ENCODE measurements around the gene MUC2. TPM values are rescaled to one million over a fixed set of nuclear protein-coding genes. Genes with fewer than 3 reads are reported as not detected.
A peak's percentile ranks its signal among the peaks of the same experiment; 100 is the strongest.

The MUC2 gene
- total and polyA plus RNA-seq, 9 of the 15 experiments (the other 6 are each of a cell fraction or from before 2014, with no cell fraction given), result under 0.01 to 0.18 TPM; not detected in 7

- H3K27ac ChIP-seq (ENCODE audit: extremely low read depth, low read depth, low read length), result no peak overlapping the region
- no peak overlapping the region for H3K4me2 ChIP-seq (ENCODE audit: insufficient read depth, low read length)
- peaks cover 0 to 20% of the 10 kb centered on the region in 2 experiments; a peak in 2 of 5 replicates for H3K4me1 ChIP-seq (replicated peaks in 1 of 2; ENCODE audit: control insufficient read depth in 2 of 2, insufficient read depth in 2 of 2, low read length in 2 of 2)
- no TSS peak for BruUV-seq (replicated peaks)
- ChIA-PET POLR2A (no interaction called here), CTCF (ENCODE audit: low intra/inter-chr PET ratio) (no interaction called here)
- no peak overlapping the region for H2AFZ ChIP-seq (ENCODE audit: low read depth, low read length)
- H3K4me3 ChIP-seq, result no peak overlapping the region
- DNase-seq (ENCODE audit: extremely low read depth in 1 of 4, low spot score in 3 of 4), result no peak
- in situ Hi-C loops (cut with MboI) (no loop called here), intact Hi-C loops (cut with micrococcal nuclease) (no loop called here)
- TF ChIP-seq SRF (CRISPR knock-in tag; IDR thresholded peaks at IDR 0.05), result no peak
- TF ChIP-seq HDAC8 (tag; IDR thresholded peaks at IDR 0.05), result no peak
- no peak for TF ChIP-seq ZNF175 (CRISPR knock-in tag; IDR thresholded peaks at IDR 0.05; ENCODE audit: low read depth)
- no peak for TF ChIP-seq ZNF644 (tag; IDR thresholded peaks at IDR 0.05; ENCODE audit: low read depth)
- TF ChIP-seq FIP1L1 (IDR thresholded peaks at IDR 0.05; ENCODE audit: low read depth, low read length, poor library complexity, severe bottlenecking), result no peak
- TF ChIP-seq ZKSCAN1 (IDR thresholded peaks at IDR 0.05; ENCODE audit: low read depth, low read length), result 0 out of 2 replicates have a peak, but pooled peaks have one; percentile 16
- TF ChIP-seq ZNF239 (CRISPR knock-in tag; IDR thresholded peaks at IDR 0.05), result no peak
- TF ChIP-seq DEAF1 (CRISPR knock-in tag; IDR thresholded peaks at IDR 0.05), result no peak
- H4K20me1 ChIP-seq (replicated peaks; ENCODE audit: control insufficient read depth, insufficient read depth, low read length), result no peaks in the 10 kb centered on the region
- no peak overlapping the region for H3K9ac ChIP-seq (ENCODE audit: insufficient read depth in 1 of 2, low read depth in 2 of 2, low read length in 2 of 2)
- no peak for ATAC-seq
- H3K9me1 ChIP-seq (ENCODE audit: control insufficient read depth, insufficient read depth, low read length), result no peaks in the 10 kb centered on the region
- no peak for FAIRE-seq
- peaks cover 0 to 35% of the 10 kb centered on the region in 2 experiments; a peak in 2 of 5 replicates for H3K27me3 ChIP-seq (ENCODE audit: control insufficient read depth in 2 of 2, insufficient read depth in 2 of 2, low read length in 2 of 2)
- H3K79me2 ChIP-seq (ENCODE audit: control insufficient read depth, insufficient read depth, low read length), result no peaks in the 10 kb centered on the region
- H3K9me3 ChIP-seq (replicated peaks; ENCODE audit: control insufficient read depth, insufficient read depth, low read depth, low read length), result no peaks in the 10 kb centered on the region
- H3K36me3 ChIP-seq (ENCODE audit: control insufficient read depth, insufficient read depth, low read length), result no peaks in the 10 kb centered on the region
- 8% methylated on average over 32 of the region's 33 CpGs for WGBS (ENCODE audit: insufficient coverage, low coverage, missing lambda C conversion rate)
Measured at GRCh38 chr11:1100417-1101245, 26.0 kb downstream of the MUC2 start.
